ENCODE results near the gene NTRK3.

DNA sequence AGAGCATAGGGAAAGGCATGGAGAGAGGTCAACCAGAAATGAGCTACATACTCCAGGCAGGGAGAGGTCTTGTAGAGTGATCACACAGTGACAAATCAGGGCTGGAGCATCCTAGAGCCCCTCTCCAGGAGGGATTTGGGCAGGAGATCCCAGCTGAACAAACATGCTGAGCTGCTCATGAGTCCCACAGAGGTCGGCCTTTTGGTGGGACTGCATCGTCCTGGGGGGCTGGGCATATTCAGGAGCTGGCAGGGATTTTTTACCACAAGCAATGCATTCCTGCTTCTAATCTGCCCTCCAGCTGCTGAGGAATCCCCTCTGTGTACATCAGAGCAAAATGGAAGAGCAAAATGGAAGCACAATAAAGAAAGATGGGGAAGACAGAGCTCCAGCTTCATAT, 94.9 kb downstream of the NTRK3 start:
- TF ChIP-seq, protein P1, sequence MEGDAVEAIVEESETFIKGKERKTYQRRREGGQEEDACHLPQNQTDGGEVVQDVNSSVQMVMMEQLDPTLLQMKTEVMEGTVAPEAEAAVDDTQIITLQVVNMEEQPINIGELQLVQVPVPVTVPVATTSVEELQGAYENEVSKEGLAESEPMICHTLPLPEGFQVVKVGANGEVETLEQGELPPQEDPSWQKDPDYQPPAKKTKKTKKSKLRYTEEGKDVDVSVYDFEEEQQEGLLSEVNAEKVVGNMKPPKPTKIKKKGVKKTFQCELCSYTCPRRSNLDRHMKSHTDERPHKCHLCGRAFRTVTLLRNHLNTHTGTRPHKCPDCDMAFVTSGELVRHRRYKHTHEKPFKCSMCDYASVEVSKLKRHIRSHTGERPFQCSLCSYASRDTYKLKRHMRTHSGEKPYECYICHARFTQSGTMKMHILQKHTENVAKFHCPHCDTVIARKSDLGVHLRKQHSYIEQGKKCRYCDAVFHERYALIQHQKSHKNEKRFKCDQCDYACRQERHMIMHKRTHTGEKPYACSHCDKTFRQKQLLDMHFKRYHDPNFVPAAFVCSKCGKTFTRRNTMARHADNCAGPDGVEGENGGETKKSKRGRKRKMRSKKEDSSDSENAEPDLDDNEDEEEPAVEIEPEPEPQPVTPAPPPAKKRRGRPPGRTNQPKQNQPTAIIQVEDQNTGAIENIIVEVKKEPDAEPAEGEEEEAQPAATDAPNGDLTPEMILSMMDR (IDR thresholded peaks at IDR 0.05; ENCODE audit: low read depth, low read length) = no peak
- no peak for TF ChIP-seq EZH2phosphoT487 (IDR thresholded peaks at IDR 0.05; ENCODE audit: low read depth)
